Neural cell (in vitro differentiated cells): ENCODE measurements around the gene HHATL. TPM values are rescaled to one million over a fixed set of nuclear protein-coding genes. Genes with fewer than 3 reads are reported as not detected.

ENCODE experiments used
- H2AFZ ChIP-seq: fragments of 200-600, 300-800 bp; sonication (generic), shearing (Covaris generic); 2 replicates; pipeline ENCODE4 v1.6.0; 2014; ENCODE audit warnings: low read depth, mild to moderate bottlenecking, antibody characterized with exemption, low read length, moderate library complexity
- H3F3A ChIP-seq: fragments of 200-600 bp; shearing (Covaris generic); 2 replicates; pipeline ENCODE4 v1.6.1; 2016; ENCODE audit warnings: mild to moderate bottlenecking, moderate library complexity, mixed read lengths, antibody characterized with exemption, low read length; ENCODE audit not compliant: insufficient read depth, poor library complexity, severe bottlenecking
- H3K27ac ChIP-seq: fragments of 200-600, 300-800 bp; sonication (generic), shearing (Covaris generic); 2 replicates; pipeline ENCODE4 v1.5.1; 2014; ENCODE audit warnings: mild to moderate bottlenecking, low read length, moderate library complexity
- H3K27me3 ChIP-seq: fragments of 300-800, 200-600 bp; sonication (generic), shearing (Covaris generic); 2 replicates; pipeline ENCODE4 v1.6.0; 2014; ENCODE audit warnings: mild to moderate bottlenecking, low read depth, low read length, moderate library complexity; ENCODE audit not compliant: insufficient read depth
- H3K36me3 ChIP-seq: fragments of 300-800, 200-600 bp; sonication (generic), shearing (Covaris generic); 2 replicates; pipeline ENCODE4 v1.5.1; 2014; ENCODE audit warnings: mild to moderate bottlenecking, antibody characterized with exemption, low read length, moderate library complexity; ENCODE audit not compliant: insufficient read depth
- H3K4me2 ChIP-seq: fragments of 300-800, 200-600 bp; sonication (generic), shearing (Covaris generic); 2 replicates; pipeline ENCODE4 v1.6.0; 2014; ENCODE audit warnings: mild to moderate bottlenecking, low read length
- H3K4me3 ChIP-seq: fragments of 300-800, 200-600 bp; sonication (generic), shearing (Covaris generic); 2 replicates; pipeline ENCODE4 v1.5.1; 2014; ENCODE audit warnings: mild to moderate bottlenecking, low read length, moderate library complexity
- H3K79me2 ChIP-seq: fragments of 200-600 bp; shearing (Covaris generic); replicated peaks from 2 replicates; pipeline ENCODE4 v1.6.0; 2014; ENCODE audit warnings: mild to moderate bottlenecking, low read length, moderate library complexity; ENCODE audit not compliant: insufficient read depth
- H3K9ac ChIP-seq: fragments of 300-800, 200-600 bp; sonication (generic), shearing (Covaris generic); 2 replicates; pipeline ENCODE4 v1.6.1; 2016; ENCODE audit warnings: mild to moderate bottlenecking, low read length, mixed read lengths
- H3K9me2 ChIP-seq: fragments of 200-600 bp; shearing (Covaris generic); 2 replicates; pipeline ENCODE4 v1.6.1; 2016; ENCODE audit warnings: mild to moderate bottlenecking, low read length, mixed read lengths; ENCODE audit not compliant: insufficient read depth
- H3K9me3 ChIP-seq: fragments of 200-600, 300-800 bp; sonication (generic), shearing (Covaris generic); 2 replicates; pipeline ENCODE4 v1.6.1; 2016; ENCODE audit warnings: mild to moderate bottlenecking, mixed run types, low read length, moderate library complexity, mixed read lengths
- H4K20me1 ChIP-seq: fragments of 200-600 bp; shearing (Covaris generic); 2 replicates; pipeline ENCODE4 v1.6.1; 2016; ENCODE audit warnings: mild to moderate bottlenecking, mixed run types; ENCODE audit not compliant: insufficient read depth
- EP300 ChIP-seq: fragments of 450-650 bp; conservative IDR thresholded peaks from 2 replicates; pipeline ENCODE4 v1.6.1; 2014; ENCODE audit warnings: antibody characterized with exemption, mild to moderate bottlenecking, moderate library complexity; ENCODE audit not compliant: poor library complexity, severe bottlenecking
- EZH2 ChIP-seq: fragments of 200-600, 300-800 bp; shearing (Covaris generic), sonication (generic); IDR thresholded peaks from 2 replicates; pipeline ENCODE4 v1.6.1; 2014; ENCODE audit warnings: antibody characterized with exemption, low read length, borderline replicate concordance, mild to moderate bottlenecking; ENCODE audit not compliant: insufficient read depth, poor library complexity, severe bottlenecking
- MXI1 ChIP-seq: fragments of 450-650 bp; conservative IDR thresholded peaks from 2 replicates; pipeline ENCODE4 v1.6.1; 2014; ENCODE audit warnings: antibody characterized with exemption, mild to moderate bottlenecking; ENCODE audit not compliant: poor library complexity, severe bottlenecking
- POLR2AphosphoS5 ChIP-seq: IDR thresholded peaks from 2 replicates; pipeline ENCODE4 v1.6.1; 2012
- RAD21 ChIP-seq: fragments of 450-650 bp; conservative IDR thresholded peaks from 2 replicates; pipeline ENCODE4 v1.6.1; 2014; ENCODE audit warnings: antibody characterized with exemption, mild to moderate bottlenecking, moderate library complexity
- REST ChIP-seq: IDR thresholded peaks from 2 replicates; pipeline ENCODE4 v1.6.1; 2012; ENCODE audit warnings: borderline replicate concordance
- SMC3 ChIP-seq: fragments of 450-650 bp; conservative IDR thresholded peaks from 2 replicates; pipeline ENCODE4 v1.6.1; 2014; ENCODE audit warnings: antibody characterized with exemption, mild to moderate bottlenecking, moderate library complexity; ENCODE audit not compliant: poor library complexity
- TAF1 ChIP-seq: IDR thresholded peaks from 2 replicates; pipeline ENCODE4 v1.6.1; 2012; ENCODE audit warnings: low read depth
- polyA plus RNA-seq: library from polyadenylated mRNA; depleted of rRNA; stranded (reverse); fragments of >200 nt; gene quantifications from 2 replicates; pipeline ENCODE4 v1.2.3, GENCODE V29; 2014
- TF ChIP-seq, protein P1 (sequence below): fragments of 450-650 bp; IDR thresholded peaks from 2 replicates; pipeline ENCODE4 v1.5.1; 2014; ENCODE audit warnings: antibody characterized with exemption, mild to moderate bottlenecking, moderate library complexity; ENCODE audit not compliant: poor library complexity, severe bottlenecking

The HHATL gene
- polyA plus RNA-seq, 1 donor from 2014 or later: not detected

DNA sequence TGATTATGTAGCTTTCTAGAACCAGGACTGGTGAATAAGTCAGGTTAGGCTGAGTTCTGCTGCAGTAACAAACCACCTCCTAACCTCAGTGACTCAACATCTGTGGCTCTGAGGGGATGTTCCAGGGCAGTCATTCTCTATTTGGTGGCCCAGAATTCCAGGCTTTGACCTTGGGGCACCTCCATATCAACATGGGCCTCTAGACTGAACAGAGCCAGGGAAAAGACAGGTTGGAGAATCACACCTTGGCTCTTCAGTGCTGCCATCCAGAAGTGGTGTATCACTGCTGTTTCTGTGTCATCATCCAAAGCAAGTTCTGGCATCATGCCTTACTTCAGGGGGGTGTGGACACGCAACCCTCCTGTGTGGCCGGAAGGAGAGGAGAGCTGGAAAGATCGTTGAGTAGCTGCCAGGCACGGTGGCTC is 33.8 kb downstream of the HHATL start:
- TF ChIP-seq RAD21: no peak
- TF ChIP-seq, protein P1, sequence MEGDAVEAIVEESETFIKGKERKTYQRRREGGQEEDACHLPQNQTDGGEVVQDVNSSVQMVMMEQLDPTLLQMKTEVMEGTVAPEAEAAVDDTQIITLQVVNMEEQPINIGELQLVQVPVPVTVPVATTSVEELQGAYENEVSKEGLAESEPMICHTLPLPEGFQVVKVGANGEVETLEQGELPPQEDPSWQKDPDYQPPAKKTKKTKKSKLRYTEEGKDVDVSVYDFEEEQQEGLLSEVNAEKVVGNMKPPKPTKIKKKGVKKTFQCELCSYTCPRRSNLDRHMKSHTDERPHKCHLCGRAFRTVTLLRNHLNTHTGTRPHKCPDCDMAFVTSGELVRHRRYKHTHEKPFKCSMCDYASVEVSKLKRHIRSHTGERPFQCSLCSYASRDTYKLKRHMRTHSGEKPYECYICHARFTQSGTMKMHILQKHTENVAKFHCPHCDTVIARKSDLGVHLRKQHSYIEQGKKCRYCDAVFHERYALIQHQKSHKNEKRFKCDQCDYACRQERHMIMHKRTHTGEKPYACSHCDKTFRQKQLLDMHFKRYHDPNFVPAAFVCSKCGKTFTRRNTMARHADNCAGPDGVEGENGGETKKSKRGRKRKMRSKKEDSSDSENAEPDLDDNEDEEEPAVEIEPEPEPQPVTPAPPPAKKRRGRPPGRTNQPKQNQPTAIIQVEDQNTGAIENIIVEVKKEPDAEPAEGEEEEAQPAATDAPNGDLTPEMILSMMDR: no peak
- no peak for TF ChIP-seq MXI1
- TF ChIP-seq EZH2: no peak
- TF ChIP-seq REST: no peak
- TF ChIP-seq EP300: no peak
- no peak for TF ChIP-seq SMC3
- TF ChIP-seq TAF1: no peak
- TF ChIP-seq POLR2AphosphoS5: no peak
- Histone ChIP-seq H3K27me3 (no peaks in the 10 kb centered on the region), H3K9ac (no peak overlapping the region), H3K9me3 (no peaks in the 10 kb centered on the region), H2AFZ (no peak overlapping the region), H3F3A (no peaks in the 10 kb centered on the region), H3K79me2 (no peaks in the 10 kb centered on the region), H3K9me2 (no peaks in the 10 kb centered on the region), H3K27ac (no peak overlapping the region), H3K4me3 (no peak overlapping the region), H4K20me1 (no peaks in the 10 kb centered on the region), H3K4me2 (no peak overlapping the region), H3K36me3 (no peaks in the 10 kb centered on the region)

- no peak overlapping the region for H3K4me2 ChIP-seq
- no peaks in the 10 kb centered on the region for H3F3A ChIP-seq
- TF ChIP-seq REST (no peak), POLR2AphosphoS5 (no peak), TAF1 (no peak), EZH2 (no peak), RAD21 (no peak), MXI1 (no peak), EP300 (no peak), SMC3 (no peak)
- TF ChIP-seq, protein P1: no peak
- no peak overlapping the region for H3K27ac ChIP-seq
- no peak overlapping the region for H3K4me3 ChIP-seq
- no peaks in the 10 kb centered on the region for H3K36me3 ChIP-seq
- no peaks in the 10 kb centered on the region for H3K9me2 ChIP-seq
- no peaks in the 10 kb centered on the region for H3K27me3 ChIP-seq
- H4K20me1 ChIP-seq: no peaks in the 10 kb centered on the region
- no peaks in the 10 kb centered on the region for H3K9me3 ChIP-seq
- no peaks in the 10 kb centered on the region for H3K79me2 ChIP-seq
- H2AFZ ChIP-seq: no peak overlapping the region
- no peak overlapping the region for H3K9ac ChIP-seq
These were observed 34.2 kb downstream of the HHATL start for GRCh38 chr3:42668413-42668760.
